PFSK-1 (cell line): ENCODE measurements around the gene ABR.

ENCODE experiments used
- FOXP2 ChIP-seq: optimal IDR thresholded peaks from 2 replicates; pipeline ENCODE3; 2011; ENCODE audit warnings: borderline replicate concordance, control low read depth, inconsistent platforms; ENCODE audit not compliant: insufficient read depth; ENCODE audit errors: extremely low read length, extremely low read depth
- POLR2AphosphoS5 ChIP-seq: IDR thresholded peaks from 2 replicates; pipeline ENCODE4 v1.6.1; 2012; ENCODE audit warnings: low read depth, mild to moderate bottlenecking, control low read depth, low read length, moderate library complexity
- REST ChIP-seq, 2 experiments: IDR thresholded peaks; 2 replicates each; pipeline versions ENCODE4 v1.6.1 to v1.8.0; 2011 to 2012; ENCODE audit warnings: low read depth in 2 of 2, low read length in 2 of 2, control low read depth in 1 of 2, inconsistent platforms in 1 of 2, mild to moderate bottlenecking in 1 of 2, moderate library complexity in 1 of 2; ENCODE audit not compliant: insufficient read depth in 1 of 2
- SIN3A ChIP-seq: IDR thresholded peaks from 2 replicates; pipeline ENCODE4 v1.6.1; 2012; ENCODE audit warnings: mild to moderate bottlenecking, low read length, moderate library complexity, borderline replicate concordance; ENCODE audit not compliant: insufficient read depth
- TAF1 ChIP-seq: IDR thresholded peaks from 2 replicates; pipeline ENCODE4 v1.6.1; 2012; ENCODE audit warnings: low read length, control low read depth, borderline replicate concordance; ENCODE audit not compliant: insufficient read depth

ABR gene

GRCh38 chr17:1047879-1048470 lies 131.8 kb downstream of the ABR start:
- TF ChIP-seq POLR2AphosphoS5: no peak
- no peak for TF ChIP-seq SIN3A
- TF ChIP-seq FOXP2: no peak
- no peak for TF ChIP-seq TAF1
- no peak for TF ChIP-seq REST (IDR thresholded peaks at IDR 0.05; ENCODE audit: insufficient read depth in 1 of 2, low read depth in 2 of 2, low read length in 2 of 2)

- TF ChIP-seq SIN3A (no peak), REST (IDR thresholded peaks at IDR 0.05; ENCODE audit: insufficient read depth in 1 of 2, low read depth in 2 of 2, low read length in 2 of 2) (no peak), FOXP2 (no peak), POLR2AphosphoS5 (no peak), TAF1 (no peak)
Measured at GRCh38 chr17:1047177-1047878, 132.5 kb downstream of the ABR start.

- TF ChIP-seq FOXP2 (no peak), POLR2AphosphoS5 (no peak), REST (IDR thresholded peaks at IDR 0.05; ENCODE audit: insufficient read depth in 1 of 2, low read depth in 2 of 2, low read length in 2 of 2) (no peak), TAF1 (no peak), SIN3A (no peak)
Measured at GRCh38 chr17:1045456-1045855, 134.3 kb downstream of the ABR start.

- no peak for TF ChIP-seq FOXP2
- no peak for TF ChIP-seq POLR2AphosphoS5
- TF ChIP-seq REST (IDR thresholded peaks at IDR 0.05; ENCODE audit: insufficient read depth in 1 of 2, low read depth in 2 of 2, low read length in 2 of 2): no peak
- TF ChIP-seq SIN3A: no peak
- TF ChIP-seq TAF1: no peak
Measured at GRCh38 chr17:1043601-1044251, 136.1 kb downstream of the ABR start.
